AG10803 (cell line): Measurements from ENCODE around the gene FRMPD2.
"Not testable (repeated sequence)": the region's sequence is repeated elsewhere in the genome, so short reads cannot be mapped to it uniquely, and the experiment has no call there.

Source experiments
- DNase-seq: peaks from one replicate; pipeline ENCODE4 v3.0.0; 2010; ENCODE audit warnings: low read depth
- H3K4me3 ChIP-seq: 2 replicates; pipeline ENCODE4 v1.5.1; 2011; ENCODE audit warnings: mild to moderate bottlenecking, low read length, control low read depth
- CTCF ChIP-seq: conservative IDR thresholded peaks from 2 replicates; pipeline ENCODE4 v1.5.1; 2011; ENCODE audit warnings: mild to moderate bottlenecking, low read length, control low read depth, inconsistent platforms

Gene FRMPD2

GRCh38 chr10:48245977-48246376 is 28.5 kb downstream of the FRMPD2 start:
- no peak overlapping the region for H3K4me3 ChIP-seq
- no peak for DNase-seq
- no peak for TF ChIP-seq CTCF

- DNase-seq, H3K4me3 ChIP-seq: not testable (repeated sequence)
Observed at GRCh38 chr10:48243921-48244320, 30.6 kb downstream of the FRMPD2 start.

- DNase-seq = no peak
- no peak overlapping the region for H3K4me3 ChIP-seq
- no peak for TF ChIP-seq CTCF
Observed at GRCh38 chr10:48243487-48243886, 31.0 kb downstream of the FRMPD2 start.

- TF ChIP-seq CTCF = no peak
- DNase-seq = no peak
- H3K4me3 ChIP-seq = no peak overlapping the region
Observed at GRCh38 chr10:48242171-48242904, 32.2 kb downstream of the FRMPD2 start.

DNA sequence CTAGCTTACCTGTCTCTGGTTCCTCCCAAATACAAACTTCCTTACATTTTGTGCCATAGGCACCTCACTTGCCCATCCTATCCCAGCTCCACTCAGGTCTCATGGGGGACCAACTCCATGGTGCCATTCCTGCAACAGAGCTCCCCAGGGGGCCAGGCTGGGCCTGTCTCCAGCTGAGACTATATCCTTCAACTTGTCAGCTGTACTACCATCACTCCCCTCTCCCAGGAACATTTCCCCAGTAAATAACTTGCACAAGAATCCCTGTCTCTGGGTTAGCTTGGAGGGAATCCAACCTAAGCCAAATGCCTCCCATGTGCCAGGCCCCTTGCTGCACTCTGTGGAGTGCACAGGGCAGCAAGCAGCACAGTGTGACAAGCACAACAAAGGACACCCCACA is 33.2 kb downstream of the FRMPD2 start:
- no peak for DNase-seq
- no peak overlapping the region for H3K4me3 ChIP-seq
- TF ChIP-seq CTCF = no peak

- H3K4me3 ChIP-seq = no peak overlapping the region
- TF ChIP-seq CTCF = no peak
- no peak for DNase-seq
Observed at GRCh38 chr10:48240196-48240595, 34.3 kb downstream of the FRMPD2 start.

GRCh38 chr10:48239618-48240017 is 34.9 kb downstream of the FRMPD2 start:
- DNase-seq = no peak
- TF ChIP-seq CTCF = no peak
- no peak overlapping the region for H3K4me3 ChIP-seq
